HepG2 (cell line): ENCODE data around the gene MAB21L1.

Experiments used
- FOXJ3 ChIP-seq: sonication (generic); formaldehyde crosslinking; IDR thresholded peaks from 2 replicates; pipeline ENCODE4 v1.4.0; 2020; ENCODE audit warnings: missing genetic modification reagents, mild to moderate bottlenecking, borderline replicate concordance
- TF ChIP-seq, protein P1 (sequence below): sonication (generic); formaldehyde crosslinking; IDR thresholded peaks from 2 replicates; pipeline ENCODE4 v1.4.0; 2020; ENCODE audit warnings: mild to moderate bottlenecking, missing genetic modification reagents, borderline replicate concordance

GRCh38 chr13:35470671-35471661, 5.5 kb downstream of the MAB21L1 start:
- TF ChIP-seq, protein P1, sequence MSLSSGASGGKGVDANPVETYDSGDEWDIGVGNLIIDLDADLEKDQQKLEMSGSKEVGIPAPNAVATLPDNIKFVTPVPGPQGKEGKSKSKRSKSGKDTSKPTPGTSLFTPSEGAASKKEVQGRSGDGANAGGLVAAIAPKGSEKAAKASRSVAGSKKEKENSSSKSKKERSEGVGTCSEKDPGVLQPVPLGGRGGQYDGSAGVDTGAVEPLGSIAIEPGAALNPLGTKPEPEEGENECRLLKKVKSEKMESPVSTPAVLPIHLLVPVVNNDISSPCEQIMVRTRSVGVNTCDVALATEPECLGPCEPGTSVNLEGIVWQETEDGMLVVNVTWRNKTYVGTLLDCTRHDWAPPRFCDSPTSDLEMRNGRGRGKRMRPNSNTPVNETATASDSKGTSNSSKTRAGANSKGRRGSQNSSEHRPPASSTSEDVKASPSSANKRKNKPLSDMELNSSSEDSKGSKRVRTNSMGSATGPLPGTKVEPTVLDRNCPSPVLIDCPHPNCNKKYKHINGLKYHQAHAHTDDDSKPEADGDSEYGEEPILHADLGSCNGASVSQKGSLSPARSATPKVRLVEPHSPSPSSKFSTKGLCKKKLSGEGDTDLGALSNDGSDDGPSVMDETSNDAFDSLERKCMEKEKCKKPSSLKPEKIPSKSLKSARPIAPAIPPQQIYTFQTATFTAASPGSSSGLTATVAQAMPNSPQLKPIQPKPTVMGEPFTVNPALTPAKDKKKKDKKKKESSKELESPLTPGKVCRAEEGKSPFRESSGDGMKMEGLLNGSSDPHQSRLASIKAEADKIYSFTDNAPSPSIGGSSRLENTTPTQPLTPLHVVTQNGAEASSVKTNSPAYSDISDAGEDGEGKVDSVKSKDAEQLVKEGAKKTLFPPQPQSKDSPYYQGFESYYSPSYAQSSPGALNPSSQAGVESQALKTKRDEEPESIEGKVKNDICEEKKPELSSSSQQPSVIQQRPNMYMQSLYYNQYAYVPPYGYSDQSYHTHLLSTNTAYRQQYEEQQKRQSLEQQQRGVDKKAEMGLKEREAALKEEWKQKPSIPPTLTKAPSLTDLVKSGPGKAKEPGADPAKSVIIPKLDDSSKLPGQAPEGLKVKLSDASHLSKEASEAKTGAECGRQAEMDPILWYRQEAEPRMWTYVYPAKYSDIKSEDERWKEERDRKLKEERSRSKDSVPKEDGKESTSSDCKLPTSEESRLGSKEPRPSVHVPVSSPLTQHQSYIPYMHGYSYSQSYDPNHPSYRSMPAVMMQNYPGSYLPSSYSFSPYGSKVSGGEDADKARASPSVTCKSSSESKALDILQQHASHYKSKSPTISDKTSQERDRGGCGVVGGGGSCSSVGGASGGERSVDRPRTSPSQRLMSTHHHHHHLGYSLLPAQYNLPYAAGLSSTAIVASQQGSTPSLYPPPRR (CRISPR knock-in tag) = no peak
- TF ChIP-seq FOXJ3 = no peak
